ENCODE data around the gene DHX36.

The DHX36 gene

DNA sequence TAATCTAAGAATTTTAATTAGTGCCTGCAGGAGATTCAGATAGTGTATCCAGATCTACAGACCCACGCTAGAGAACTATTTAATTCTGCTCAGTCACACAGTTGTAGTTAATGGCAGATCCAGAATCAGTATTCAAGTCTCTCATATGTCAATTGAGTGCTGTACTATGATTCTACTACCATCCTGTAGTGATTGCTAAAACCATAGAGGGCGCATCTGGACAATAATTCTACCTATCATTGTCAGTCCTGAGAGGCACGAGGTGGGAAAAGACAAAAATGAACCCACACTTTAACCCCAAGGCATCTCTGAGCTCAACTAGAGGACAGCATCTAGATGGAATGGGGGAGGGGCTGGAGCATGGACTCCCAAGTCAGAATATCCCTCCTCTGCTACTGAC lies 22.7 kb downstream of the DHX36 start:
- no peak for DNase-seq (ENCODE audit: low read depth)
- no peak for TF ChIP-seq CTCF (conservative IDR thresholded peaks at IDR 0.05; ENCODE audit: control insufficient read depth, insufficient read depth, low read depth, low read length)
- no peak overlapping the region for H3K4me3 ChIP-seq (ENCODE audit: control insufficient read depth, low read depth, low read length)

DNA sequence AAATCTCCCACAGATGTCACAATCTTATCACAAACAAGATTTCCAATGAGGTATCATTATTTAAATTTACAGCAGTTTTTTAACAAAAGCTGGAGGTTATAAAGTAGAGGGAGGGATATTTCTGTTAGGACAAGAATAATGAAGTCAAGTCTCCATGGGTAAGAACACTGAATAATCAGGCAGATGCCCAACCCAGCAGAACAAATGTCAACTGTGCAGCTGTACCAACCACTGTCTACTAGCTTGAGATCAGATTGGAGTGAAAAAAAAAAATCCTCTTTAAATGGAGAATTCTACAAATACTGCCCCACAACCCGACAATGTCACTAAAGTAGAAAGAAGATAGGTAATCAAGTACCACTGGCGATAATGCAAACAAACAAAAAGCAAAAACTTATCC lies 30.3 kb downstream of the DHX36 start:
- TF ChIP-seq CTCF (conservative IDR thresholded peaks at IDR 0.05; ENCODE audit: control insufficient read depth, insufficient read depth, low read depth, low read length) = no peak
- no peak for DNase-seq (ENCODE audit: low read depth)
- H3K4me3 ChIP-seq (ENCODE audit: control insufficient read depth, low read depth, low read length) = no peak overlapping the region

DNA sequence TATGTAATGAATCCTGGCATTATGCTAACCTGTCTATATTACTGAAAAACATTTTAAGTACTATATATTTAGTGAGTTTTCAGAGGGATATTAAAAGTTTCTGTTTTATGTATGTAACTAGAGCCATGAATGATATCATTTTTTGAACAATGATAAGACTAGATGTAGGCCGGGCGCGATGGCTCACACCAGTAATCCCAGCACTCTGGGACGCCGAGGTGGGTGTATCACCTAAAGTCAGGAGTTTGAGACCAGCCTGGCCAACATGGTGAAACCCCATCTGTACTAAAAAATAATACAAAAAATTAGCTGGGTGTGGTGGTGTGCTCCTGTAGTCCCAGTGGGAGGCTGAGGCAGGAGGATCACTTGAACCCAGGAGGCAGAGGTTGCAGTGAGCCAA lies 34.1 kb downstream of the DHX36 start:
- H3K4me3 ChIP-seq (ENCODE audit: control insufficient read depth, low read depth, low read length) = no peak overlapping the region
- DNase-seq (ENCODE audit: low read depth) = no peak

DNA sequence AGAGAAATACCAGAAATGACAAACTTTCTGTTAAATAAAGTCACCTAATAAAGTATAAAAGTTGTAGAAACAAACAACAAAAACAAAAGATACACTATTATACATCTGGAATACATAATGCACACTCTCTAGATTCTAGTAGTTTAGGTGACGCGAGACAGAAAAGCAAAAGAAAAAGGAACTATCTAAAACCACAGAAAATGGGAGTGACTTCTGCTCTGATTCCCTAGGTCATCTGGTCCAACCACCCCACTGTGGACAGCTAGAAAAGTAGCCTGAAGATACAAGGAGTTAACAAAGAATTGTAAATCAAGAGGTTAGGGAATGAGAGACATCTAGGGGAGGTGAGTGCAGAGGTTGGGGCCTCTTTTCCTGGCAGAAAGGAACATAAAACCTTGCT lies 39.1 kb downstream of the DHX36 start:
- H3K4me3 ChIP-seq (ENCODE audit: control insufficient read depth, low read depth, low read length) = no peak overlapping the region
- TF ChIP-seq CTCF (conservative IDR thresholded peaks at IDR 0.05; ENCODE audit: control insufficient read depth, insufficient read depth, low read depth, low read length) = no peak
- DNase-seq (ENCODE audit: low read depth) = no peak

More for the DNA sequence above, 34.1 kb downstream of the DHX36 start:
- no peak for TF ChIP-seq CTCF (conservative IDR thresholded peaks at IDR 0.05; ENCODE audit: control insufficient read depth, insufficient read depth, low read depth, low read length)

DNA sequence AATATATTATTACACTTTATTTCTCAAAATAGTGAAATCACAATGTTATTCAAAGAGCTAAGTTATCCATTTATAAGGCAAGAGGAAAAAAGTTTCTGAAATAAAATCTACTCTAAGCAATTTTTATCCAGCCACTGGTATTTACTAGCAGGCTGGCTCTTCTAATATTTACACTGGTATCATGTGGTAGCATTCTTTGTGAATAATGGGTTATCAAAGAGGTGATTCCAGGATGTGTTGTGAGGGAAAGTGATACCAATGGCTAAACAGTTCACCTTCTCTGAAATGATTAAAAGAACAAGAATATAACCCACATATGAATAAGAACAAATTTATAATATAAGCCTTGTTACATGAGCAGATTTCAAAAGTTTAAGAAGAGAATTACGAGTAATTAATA lies 44.1 kb downstream of the DHX36 start:
- no peak for TF ChIP-seq CTCF (conservative IDR thresholded peaks at IDR 0.05; ENCODE audit: control insufficient read depth, insufficient read depth, low read depth, low read length)
- H3K4me3 ChIP-seq (ENCODE audit: control insufficient read depth, low read depth, low read length) = no peak overlapping the region
- DNase-seq (ENCODE audit: low read depth) = no peak

DNA sequence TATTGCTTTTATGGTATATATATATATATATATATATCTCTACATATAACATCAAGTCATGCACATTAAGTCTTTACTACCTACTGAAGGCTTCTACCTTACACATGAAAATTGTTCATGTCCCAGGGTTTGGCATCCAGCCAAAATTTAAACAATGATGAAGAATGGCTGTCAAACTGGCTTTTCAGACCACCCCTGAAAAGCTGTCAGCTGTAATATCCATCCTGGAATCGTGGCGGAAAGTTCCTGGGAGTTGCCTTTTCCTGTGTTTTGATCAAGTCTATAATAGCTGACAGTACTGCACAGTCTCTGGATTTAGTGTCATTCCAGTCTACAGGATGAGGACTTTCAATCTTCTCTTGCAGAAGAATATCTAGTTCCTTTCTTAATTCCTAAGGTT lies 48.3 kb downstream of the DHX36 start:
- DNase-seq (ENCODE audit: low read depth) = no peak
- no peak for TF ChIP-seq CTCF (conservative IDR thresholded peaks at IDR 0.05; ENCODE audit: control insufficient read depth, insufficient read depth, low read depth, low read length)

DNA sequence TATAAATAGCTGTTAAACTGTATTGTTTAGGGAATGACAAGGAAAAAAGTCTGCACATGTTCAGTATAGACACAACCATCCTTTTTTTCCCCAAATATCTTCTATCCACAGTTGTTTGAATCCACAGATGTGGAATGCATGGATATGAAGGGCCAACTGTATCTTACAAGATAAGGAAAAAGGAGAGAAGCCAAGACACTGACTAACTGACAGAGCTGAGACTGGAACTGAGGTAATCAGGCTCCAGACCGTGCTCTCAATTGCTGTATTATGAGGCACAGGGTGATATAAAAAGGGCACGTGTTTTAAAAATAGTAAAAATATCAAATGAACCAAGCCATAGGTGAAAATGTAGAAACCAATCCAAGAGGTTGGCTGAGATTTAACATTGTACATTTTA lies 49.0 kb downstream of the DHX36 start:
- no peak overlapping the region for H3K4me3 ChIP-seq (ENCODE audit: control insufficient read depth, low read depth, low read length)
- no peak for TF ChIP-seq CTCF (conservative IDR thresholded peaks at IDR 0.05; ENCODE audit: control insufficient read depth, insufficient read depth, low read depth, low read length)
- DNase-seq (ENCODE audit: low read depth) = no peak

More for the DNA sequence above, 48.3 kb downstream of the DHX36 start:
- no peak overlapping the region for H3K4me3 ChIP-seq (ENCODE audit: control insufficient read depth, low read depth, low read length)

Measured in fibroblast of mammary gland (primary cell).